NCI-H2107 treated with DMSO at 0.1 percent for 48 hours (cell line): Measurements from ENCODE around the gene CLASP1.
"Not testable (repeated sequence)": the region's sequence is repeated elsewhere in the genome, so short reads cannot be mapped to it uniquely, and the experiment has no call there.

Source experiments
- DNase-seq: peaks from one replicate; lab custom pipeline; 2025; ENCODE audit not compliant: unreplicated experiment; lab: John Stamatoyannopoulos, UW

Gene CLASP1

GRCh38 chr2:121663434-121663833 lies 14.2 kb upstream of the CLASP1 start:
- no peak for DNase-seq

GRCh38 chr2:121662656-121663055 lies 13.4 kb upstream of the CLASP1 start:
- DNase-seq = no peak

- no peak for DNase-seq
Measured at GRCh38 chr2:121659933-121660332, 10.7 kb upstream of the CLASP1 start.

- not testable (repeated sequence) for DNase-seq
Measured at GRCh38 chr2:121658393-121658792, 9.1 kb upstream of the CLASP1 start.

GRCh38 chr2:121653035-121653434 lies 3.8 kb upstream of the CLASP1 start:
- DNase-seq = no peak

- DNase-seq = no peak
Measured at GRCh38 chr2:121650315-121650930, 1.2 kb upstream of the CLASP1 start.

- DNase-seq = peak; percentile 96
Measured at GRCh38 chr2:121649596-121650314, 493 bp upstream of the CLASP1 start.

- DNase-seq = peak; percentile 44
Measured at GRCh38 chr2:121648206-121649148, 785 bp downstream of the CLASP1 start.

- no peak for DNase-seq
Measured at GRCh38 chr2:121647396-121647795, 1.9 kb downstream of the CLASP1 start.

- DNase-seq = no peak
Measured at GRCh38 chr2:121644715-121645114, 4.5 kb downstream of the CLASP1 start.

GRCh38 chr2:121643877-121644276 lies 5.4 kb downstream of the CLASP1 start:
- DNase-seq = no peak

GRCh38 chr2:121640380-121641316 lies 8.6 kb downstream of the CLASP1 start:
- DNase-seq = no peak

GRCh38 chr2:121639846-121640245 lies 9.4 kb downstream of the CLASP1 start:
- not testable (repeated sequence) for DNase-seq

- no peak for DNase-seq
Measured at GRCh38 chr2:121638333-121638732, 10.9 kb downstream of the CLASP1 start.

GRCh38 chr2:121635371-121635770 lies 13.9 kb downstream of the CLASP1 start:
- no peak for DNase-seq

GRCh38 chr2:121634354-121635307 lies 14.6 kb downstream of the CLASP1 start:
- peak; percentile 9 for DNase-seq

- no peak for DNase-seq
Measured at GRCh38 chr2:121633463-121633862, 15.8 kb downstream of the CLASP1 start.

GRCh38 chr2:121627525-121628050 lies 21.7 kb downstream of the CLASP1 start:
- DNase-seq = no peak
